Panc1 (cell line): ENCODE measurements around the gene GPC6. TPM values are rescaled to one million over a fixed set of nuclear protein-coding genes. Genes with fewer than 3 reads are reported as not detected.

ENCODE experiments used
- ATAC-seq: fragments of 200-7000 bp; cut with Tn5 transposase; 2 replicates; pipeline ENCODE4 v1.9.1; 2020; ENCODE audit warnings: mild to moderate bottlenecking, moderate library complexity
- BruUV-seq: library from RNA; stranded (reverse); fragments of 400-500 nt; replicated peaks from 2 replicates; lab custom pipeline; 2021; lab: Mats Ljungman, UMichigan
- CTCF ChIA-PET: fragments of 300-600 bp; sonication (Branson Sonifier 250); formaldehyde crosslinking; loops from one replicate; lab custom pipeline; 2022; ENCODE audit warnings: antibody characterized with exemption; lab: Charles Lee
- POLR2A ChIA-PET: fragments of 300-600 bp; sonication (Branson Sonifier 250); formaldehyde crosslinking; loops from one replicate; lab custom pipeline; 2022; ENCODE audit warnings: antibody characterized with exemption; lab: Charles Lee
- DNase-seq: peaks from one replicate; pipeline ENCODE4 v3.0.0-alpha.2; 2010; ENCODE audit warnings: low read depth, low spot score
- H3K27ac ChIP-seq: 2 replicates; pipeline ENCODE4 v1.5.1; 2011; ENCODE audit warnings: mild to moderate bottlenecking, low read length, inconsistent platforms
- H3K27me3 ChIP-seq: fragments of 200-500 bp; sonication (Bioruptor generic); 2 replicates; pipeline ENCODE4 v1.6.0; 2014; ENCODE audit warnings: low read length, inconsistent platforms; ENCODE audit not compliant: control insufficient read depth, insufficient read depth
- H3K36me3 ChIP-seq: fragments of 200-500 bp; sonication (Bioruptor generic); 2 replicates; pipeline ENCODE4 v1.5.1; 2014; ENCODE audit warnings: inconsistent platforms, mild to moderate bottlenecking, low read length, moderate library complexity; ENCODE audit not compliant: control insufficient read depth, insufficient read depth
- H3K4me1 ChIP-seq: 2 replicates; pipeline ENCODE4 v1.5.1; 2011; ENCODE audit warnings: inconsistent platforms, mild to moderate bottlenecking, low read length, moderate library complexity; ENCODE audit not compliant: control insufficient read depth, insufficient read depth
- H3K4me3 ChIP-seq, 2 experiments: 2 replicates each; pipeline ENCODE4 v1.5.1; 2011 to 2012; ENCODE audit warnings: low read depth in 2 of 2, low read length in 2 of 2, mild to moderate bottlenecking in 2 of 2, inconsistent platforms in 1 of 2, moderate library complexity in 1 of 2
- H3K9me3 ChIP-seq: fragments of 200-500 bp; sonication (Bioruptor generic); 2 replicates; pipeline ENCODE4 v1.5.1; 2014; ENCODE audit warnings: low read depth, mild to moderate bottlenecking, inconsistent platforms, low read length, moderate library complexity; ENCODE audit not compliant: control insufficient read depth, insufficient read depth
- CTCF ChIP-seq: fragments of 450-650 bp; IDR thresholded peaks from 2 replicates; pipeline ENCODE4 v1.5.1; 2017; ENCODE audit warnings: mild to moderate bottlenecking
- POLR2AphosphoS5 ChIP-seq: IDR thresholded peaks from 2 replicates; pipeline ENCODE4 v1.6.1; 2012; ENCODE audit warnings: mild to moderate bottlenecking, low read depth, low read length, moderate library complexity
- REST ChIP-seq, 2 experiments: IDR thresholded peaks; 2 replicates each; pipeline ENCODE4 v1.6.1; 2011 to 2012; ENCODE audit warnings: low read depth in 2 of 2, control low read depth in 1 of 2, low read length in 1 of 2, mild to moderate bottlenecking in 1 of 2, moderate library complexity in 1 of 2; ENCODE audit not compliant: insufficient read depth in 1 of 2
- SIN3A ChIP-seq: IDR thresholded peaks from 2 replicates; pipeline ENCODE4 v1.6.1; 2012; ENCODE audit warnings: low read depth, mild to moderate bottlenecking, low read length, moderate library complexity, borderline replicate concordance; ENCODE audit not compliant: insufficient read depth
- TCF7L2 ChIP-seq: IDR thresholded peaks from 2 replicates; pipeline ENCODE4 v1.6.1; 2011; ENCODE audit warnings: mild to moderate bottlenecking, low read depth, low read length, inconsistent platforms
- in situ Hi-C: cut with HindIII; loops from 2 replicates; pipeline ENCODE4 v1.10.0; 2016; ENCODE audit warnings: low sequenced_read_pairs, low pct_unique_long_range_greater_than_20kb
- intact Hi-C: fragments of 100-400 bp; cut with micrococcal nuclease; formaldehyde crosslinking; loops from one replicate; pipeline ENCODE4 v1.10.0; 2022; ENCODE audit not compliant: unreplicated experiment
- total RNA-seq: library from RNA; stranded (reverse); gene quantifications from one replicate; pipeline ENCODE4 v1.2.1, GENCODE V29; 2021; ENCODE audit not compliant: unreplicated experiment

Gene GPC6
- total RNA-seq, 1 experiment from 2014 or later = 4.8 TPM

GRCh38 chr13:94090773-94091480, 864.3 kb downstream of the GPC6 start:
- no TSS peak for BruUV-seq
- ChIA-PET POLR2A (no interaction called here), CTCF (no interaction called here)
- TF ChIP-seq SIN3A (no peak), TCF7L2 (no peak), POLR2AphosphoS5 (no peak), CTCF (no peak), REST (IDR thresholded peaks at IDR 0.05; ENCODE audit: insufficient read depth in 1 of 2, low read depth in 2 of 2, low read length in 1 of 2) (no peak)
- no peaks in the 10 kb centered on the region for H3K9me3 ChIP-seq
- no peaks in the 10 kb centered on the region for H3K27me3 ChIP-seq
- no peaks in the 10 kb centered on the region for H3K4me1 ChIP-seq
- in situ Hi-C loops = no loop called here
- no peak for DNase-seq
- no peaks in the 10 kb centered on the region for H3K36me3 ChIP-seq
- H3K4me3 ChIP-seq = no peak overlapping the region
- no peak for ATAC-seq
- no peak overlapping the region for H3K27ac ChIP-seq
- intact Hi-C loops = no loop called here

GRCh38 chr13:94093652-94094315, 867.2 kb downstream of the GPC6 start:
- TF ChIP-seq CTCF (no peak), SIN3A (no peak), REST (IDR thresholded peaks at IDR 0.05; ENCODE audit: insufficient read depth in 1 of 2, low read depth in 2 of 2, low read length in 1 of 2) (no peak), POLR2AphosphoS5 (no peak), TCF7L2 (no peak)
- no peak for DNase-seq
- no peaks in the 10 kb centered on the region for H3K9me3 ChIP-seq
- in situ Hi-C loops (no loop called here), intact Hi-C loops (no loop called here)
- ChIA-PET POLR2A (no interaction called here), CTCF (no interaction called here)
- no peak for ATAC-seq
- H3K27ac ChIP-seq = no peak overlapping the region
- no TSS peak for BruUV-seq
- no peaks in the 10 kb centered on the region for H3K27me3 ChIP-seq
- no peaks in the 10 kb centered on the region for H3K4me1 ChIP-seq
- H3K4me3 ChIP-seq = no peak overlapping the region
- no peaks in the 10 kb centered on the region for H3K36me3 ChIP-seq
